Endothelial cell of umbilical vein (primary cell): ENCODE measurements around the gene BAG3. TPM values are rescaled to one million over a fixed set of nuclear protein-coding genes. Genes with fewer than 3 reads are reported as not detected.

Source experiments
- BruUV-seq: library from RNA; stranded (reverse); fragments of 400-500 nt; replicated peaks from 2 replicates; lab custom pipeline; 2021; lab: Mats Ljungman, UMichigan
- CTCF ChIA-PET: fragments of 300-600, 350-600 bp; sonication (Branson Sonifier 250); formaldehyde crosslinking; loops from one replicate; lab custom pipeline; 2021; ENCODE audit warnings: antibody characterized with exemption, inconsistent platforms; lab: Charles Lee
- POLR2A ChIA-PET: fragments of 300-600, 350-600 bp; sonication (Branson Sonifier 250); formaldehyde crosslinking; loops from one replicate; lab custom pipeline; 2021; ENCODE audit warnings: antibody characterized with exemption, inconsistent platforms; lab: Charles Lee
- DNase-seq: peaks from one replicate; pipeline ENCODE4 v3.0.0-alpha.2; 2011; ENCODE audit warnings: low read depth, low spot score
- FAIRE-seq: peaks from 2 replicates; lab custom pipeline; 2011; peaks lifted over from hg19 to GRCh38; lab: Jason Lieb, UNC
- H2AFZ ChIP-seq: 2 replicates; pipeline ENCODE4 v1.6.0; 2012; ENCODE audit warnings: low read depth, low read length, control low read depth, inconsistent platforms
- H3K27ac ChIP-seq: 2 replicates; pipeline ENCODE4 v1.5.1; 2011; ENCODE audit warnings: low read depth, mild to moderate bottlenecking, control low read depth, low read length, moderate library complexity; ENCODE audit not compliant: insufficient read depth
- H3K27me3 ChIP-seq, 2 experiments: 2 replicates each; pipeline versions ENCODE4 v1.6.0 to v1.6.1; 2011; ENCODE audit warnings: low read length in 2 of 2, mixed read lengths in 1 of 2; ENCODE audit not compliant: control insufficient read depth in 2 of 2, insufficient read depth in 2 of 2
- H3K36me3 ChIP-seq, 2 experiments: 2 replicates in 1 of 2; 3 replicates in 1 of 2; pipeline ENCODE4 v1.5.1; 2011; ENCODE audit warnings: low read length in 2 of 2, mild to moderate bottlenecking in 1 of 2, moderate library complexity in 1 of 2; ENCODE audit not compliant: control insufficient read depth in 2 of 2, insufficient read depth in 2 of 2; ENCODE audit errors: extremely low read depth in 1 of 2
- H3K4me1 ChIP-seq: 3 replicates; pipeline ENCODE4 v1.5.1; 2011; ENCODE audit warnings: mild to moderate bottlenecking, low read length; ENCODE audit not compliant: control insufficient read depth, insufficient read depth; ENCODE audit errors: extremely low read depth
- H3K4me2 ChIP-seq: 2 replicates; pipeline ENCODE4 v1.6.1; 2011; ENCODE audit warnings: low read length, control low read depth, mixed read lengths; ENCODE audit not compliant: insufficient read depth
- H3K4me3 ChIP-seq, 3 experiments: fragments of 200-600 bp in 1 of 3; sonication (generic), shearing (Covaris generic) in 1 of 3; replicated peaks in 1 of 3; 2 replicates each; pipeline ENCODE4 v1.5.1; 2011 to 2016; ENCODE audit warnings: control low read depth in 3 of 3, low read length in 3 of 3, mild to moderate bottlenecking in 2 of 3, inconsistent platforms in 1 of 3, low read depth in 1 of 3, moderate library complexity in 1 of 3; ENCODE audit not compliant: insufficient read depth in 1 of 3
- H3K79me2 ChIP-seq: 2 replicates; pipeline ENCODE4 v1.6.0; 2012; ENCODE audit warnings: low read length, inconsistent platforms; ENCODE audit not compliant: control insufficient read depth, insufficient read depth
- H3K9ac ChIP-seq: replicated peaks from 2 replicates; pipeline ENCODE3; 2011; ENCODE audit warnings: low read length, control low read depth; ENCODE audit not compliant: insufficient read depth; ENCODE audit errors: extremely low read depth
- H3K9me1 ChIP-seq: replicated peaks from 3 replicates; pipeline ENCODE4 v1.6.0; 2011; ENCODE audit warnings: mild to moderate bottlenecking, low read length; ENCODE audit not compliant: control insufficient read depth, insufficient read depth; ENCODE audit errors: extremely low read depth
- H3K9me3 ChIP-seq: replicated peaks from 2 replicates; pipeline ENCODE4 v1.5.1; 2012; ENCODE audit warnings: low read length, inconsistent platforms; ENCODE audit not compliant: control insufficient read depth, insufficient read depth
- H4K20me1 ChIP-seq: replicated peaks from 2 replicates; pipeline ENCODE3; 2011; ENCODE audit warnings: mild to moderate bottlenecking, low read length; ENCODE audit not compliant: control insufficient read depth, insufficient read depth; ENCODE audit errors: extremely low read depth
- CTCF ChIP-seq, 2 donors: IDR thresholded peaks; 1 replicate in 1 of 2; 2 replicates in 1 of 2; pipeline ENCODE4 v1.5.1; 2011; ENCODE audit warnings: low read length in 2 of 2, mild to moderate bottlenecking in 2 of 2, moderate library complexity in 2 of 2, control low read depth in 1 of 2, inconsistent platforms in 1 of 2, low read depth in 1 of 2; ENCODE audit not compliant: insufficient read depth in 1 of 2; ENCODE audit errors: extremely low read depth in 1 of 2
- EZH2 ChIP-seq: IDR thresholded peaks from 2 replicates; pipeline ENCODE4 v1.6.1; 2012; ENCODE audit warnings: borderline replicate concordance, low read depth, mild to moderate bottlenecking, moderate library complexity, low read length, inconsistent platforms; ENCODE audit not compliant: severe bottlenecking
- FOS ChIP-seq: IDR thresholded peaks from 2 replicates; pipeline ENCODE4 v1.6.1; 2011; ENCODE audit warnings: mild to moderate bottlenecking, low read length, moderate library complexity, borderline replicate concordance; ENCODE audit not compliant: insufficient read depth
- GATA2 ChIP-seq: IDR thresholded peaks from 2 replicates; pipeline ENCODE4 v1.7.0; 2011; ENCODE audit warnings: low read depth, mild to moderate bottlenecking, moderate library complexity, mixed read lengths, low read length; ENCODE audit not compliant: insufficient read length, insufficient read depth
- MAX ChIP-seq: IDR thresholded peaks from 2 replicates; pipeline ENCODE4 v1.6.1; 2011; ENCODE audit not compliant: insufficient read depth, insufficient read length
- MYC ChIP-seq: IDR thresholded peaks from one replicate; pipeline ENCODE4 v1.6.1; 2011; ENCODE audit warnings: mild to moderate bottlenecking, low read depth, low read length
- POLR2AphosphoS5 ChIP-seq: IDR thresholded peaks from 2 replicates; pipeline ENCODE4 v1.6.1; 2012; ENCODE audit warnings: low read depth, mild to moderate bottlenecking, control low read depth, low read length, moderate library complexity; ENCODE audit not compliant: insufficient read depth
- dilution Hi-C: fragments of 300-500 bp; cut with MboI; formaldehyde crosslinking; loops from one replicate; pipeline ENCODE4 v1.15.0; 2019; ENCODE audit warnings: low sequenced_read_pairs; ENCODE audit not compliant: extremely low pct_ligation_motif_present
- intact Hi-C: fragments of 100-400 bp; cut with micrococcal nuclease; formaldehyde crosslinking; loops from one replicate; pipeline ENCODE4 v1.10.0; 2022
- polyA plus RNA-seq, 4 experiments: library from polyadenylated mRNA; depleted of rRNA in 3 of 4; stranded (reverse) in 3 of 4; unstranded in 1 of 4; fragments of >200 nt; gene quantifications; 2 replicates each; pipeline versions ENCODE4 v1.2.1 to v1.2.3, GENCODE V29; 2011 to 2012; ENCODE audit warnings: missing spikeins in 1 of 4
- total RNA-seq: library from RNA; stranded (reverse); gene quantifications from 2 replicates; pipeline ENCODE4 v1.2.3, GENCODE V29; 2021

The BAG3 gene
- total and polyA plus RNA-seq, 2 donors (not counting 3 experiments of a cell fraction or from before 2014, with no cell fraction given): 25.2 to 66.7 TPM

GRCh38 chr10:119655566-119656001 lies 4.4 kb downstream of the BAG3 start:
- peak; percentile 84 for DNase-seq
- POLR2A ChIA-PET: interaction anchor here (0.9 to 1.0 kb wide), 2 partner anchors 9 to 71 kb away, joined by 3 to 4 read pairs; partner anchors contain the start of gene INPP5F
- peak overlapping the region; percentile 43 for H3K27ac ChIP-seq
- H2AFZ ChIP-seq: no peak overlapping the region
- H3K36me3 ChIP-seq: peaks cover 0 to 7% of the 10 kb centered on the region in 2 experiments
- CTCF ChIA-PET: interaction anchor here (1.2 to 2.1 kb wide), 3 partner anchors 32 to 95 kb away, joined by 5 to 7 read pairs (median 5); no protein-coding TSS in a partner anchor
- peak overlapping the region; percentile 95 for H3K4me2 ChIP-seq
- H3K27me3 ChIP-seq: no peaks in the 10 kb centered on the region
- dilution Hi-C loops (no loop called here), intact Hi-C loops (loop anchor here (10.0 kb wide), 2 partner anchors 451 to 551 kb away; partner anchors contain the start of genes DENND10 and GRK5)
- no peaks in the 10 kb centered on the region for H3K9me1 ChIP-seq
- TF ChIP-seq FOS: peak; percentile 49
- TF ChIP-seq GATA2: peak; percentile 30
- TF ChIP-seq EZH2: no peak
- no peak for TF ChIP-seq MAX
- TF ChIP-seq POLR2AphosphoS5: peak; percentile 20
- TF ChIP-seq MYC: peak; percentile 14
- TF ChIP-seq CTCF (IDR thresholded peaks at IDR 0.05; ENCODE audit: extremely low read depth in 1 of 2, insufficient read depth in 1 of 2, low read depth in 1 of 2, low read length in 2 of 2): no peak
- peaks cover 55% of the 10 kb centered on the region for H3K4me1 ChIP-seq
- FAIRE-seq: peak; percentile 89
- peaks cover 91% of the 10 kb centered on the region for H3K79me2 ChIP-seq
- no peaks in the 10 kb centered on the region for H3K9me3 ChIP-seq
- H3K9ac ChIP-seq: peak overlapping the region; percentile 4
- peaks cover 3% of the 10 kb centered on the region for H4K20me1 ChIP-seq
- BruUV-seq: no TSS peak
- peak overlapping the region in 1 of 3 experiments; percentile 10 for H3K4me3 ChIP-seq
